Measurements from ENCODE around the gene IRF4.

- TF ChIP-seq POLR2AphosphoS5 (IDR thresholded peaks at IDR 0.05; ENCODE audit: insufficient read depth, low read depth, low read length) = no peak
- TF ChIP-seq CTCF (IDR thresholded peaks at IDR 0.05; ENCODE audit: extremely low read depth in 1 of 2, insufficient read depth in 1 of 2, low read depth in 1 of 2, low read length in 2 of 2) = no peak
- no peak for TF ChIP-seq EZH2 (IDR thresholded peaks at IDR 0.05; ENCODE audit: borderline replicate concordance, low read depth, low read length, severe bottlenecking)
- no peak for TF ChIP-seq POLR2A (IDR thresholded peaks at IDR 0.05; ENCODE audit: low read depth, low read length)
Observed at GRCh38 chr6:456887-457286, 65.3 kb downstream of the IRF4 start.
